ENCODE measurements around the gene ALDH3B1. TPM values are rescaled to one million over a fixed set of nuclear protein-coding genes. Genes with fewer than 3 reads are reported as not detected.

The ALDH3B1 gene
- total RNA-seq, 1 donor from 2014 or later, result 6.5 TPM

DNA sequence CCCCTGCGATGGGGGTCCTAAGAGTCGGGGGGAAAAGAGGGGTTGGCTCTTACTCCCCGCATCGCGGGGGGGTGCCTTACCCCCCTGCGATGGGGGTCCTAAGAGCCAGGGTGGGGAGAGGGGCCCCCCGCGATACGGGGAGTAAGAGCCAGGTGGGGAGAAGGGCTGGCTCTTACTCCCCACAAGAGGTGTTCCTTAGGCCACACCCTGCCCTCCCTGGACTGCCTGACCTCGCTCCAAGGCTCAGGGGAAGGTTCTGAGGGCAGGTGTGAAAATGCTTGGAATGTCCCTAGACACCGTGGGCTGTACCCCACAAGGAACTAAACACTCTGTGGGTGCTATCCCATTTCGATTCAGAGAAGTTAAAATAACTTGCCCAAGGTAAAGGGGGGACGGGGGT is 14.1 kb upstream of the ALDH3B1 start:
- TF ChIP-seq, protein P1, sequence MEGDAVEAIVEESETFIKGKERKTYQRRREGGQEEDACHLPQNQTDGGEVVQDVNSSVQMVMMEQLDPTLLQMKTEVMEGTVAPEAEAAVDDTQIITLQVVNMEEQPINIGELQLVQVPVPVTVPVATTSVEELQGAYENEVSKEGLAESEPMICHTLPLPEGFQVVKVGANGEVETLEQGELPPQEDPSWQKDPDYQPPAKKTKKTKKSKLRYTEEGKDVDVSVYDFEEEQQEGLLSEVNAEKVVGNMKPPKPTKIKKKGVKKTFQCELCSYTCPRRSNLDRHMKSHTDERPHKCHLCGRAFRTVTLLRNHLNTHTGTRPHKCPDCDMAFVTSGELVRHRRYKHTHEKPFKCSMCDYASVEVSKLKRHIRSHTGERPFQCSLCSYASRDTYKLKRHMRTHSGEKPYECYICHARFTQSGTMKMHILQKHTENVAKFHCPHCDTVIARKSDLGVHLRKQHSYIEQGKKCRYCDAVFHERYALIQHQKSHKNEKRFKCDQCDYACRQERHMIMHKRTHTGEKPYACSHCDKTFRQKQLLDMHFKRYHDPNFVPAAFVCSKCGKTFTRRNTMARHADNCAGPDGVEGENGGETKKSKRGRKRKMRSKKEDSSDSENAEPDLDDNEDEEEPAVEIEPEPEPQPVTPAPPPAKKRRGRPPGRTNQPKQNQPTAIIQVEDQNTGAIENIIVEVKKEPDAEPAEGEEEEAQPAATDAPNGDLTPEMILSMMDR (IDR thresholded peaks at IDR 0.05), result no peak
- no peaks in the 10 kb centered on the region for H3K36me3 Mint-ChIP-seq (ENCODE audit: unreplicated experiment)
- no peak overlapping the region for H3K27ac Mint-ChIP-seq (ENCODE audit: unreplicated experiment)
- peaks cover 3% of the 10 kb centered on the region for H3K27me3 Mint-ChIP-seq (ENCODE audit: unreplicated experiment)
- H3K4me3 Mint-ChIP-seq (ENCODE audit: unreplicated experiment), result no peak overlapping the region
- no peak for DNase-seq (ENCODE audit: extremely low spot score, unreplicated experiment)
- no peaks in the 10 kb centered on the region for H3K9me3 Mint-ChIP-seq (ENCODE audit: unreplicated experiment)
- H3K4me1 Mint-ChIP-seq (ENCODE audit: unreplicated experiment), result peaks cover 6% of the 10 kb centered on the region

DNA sequence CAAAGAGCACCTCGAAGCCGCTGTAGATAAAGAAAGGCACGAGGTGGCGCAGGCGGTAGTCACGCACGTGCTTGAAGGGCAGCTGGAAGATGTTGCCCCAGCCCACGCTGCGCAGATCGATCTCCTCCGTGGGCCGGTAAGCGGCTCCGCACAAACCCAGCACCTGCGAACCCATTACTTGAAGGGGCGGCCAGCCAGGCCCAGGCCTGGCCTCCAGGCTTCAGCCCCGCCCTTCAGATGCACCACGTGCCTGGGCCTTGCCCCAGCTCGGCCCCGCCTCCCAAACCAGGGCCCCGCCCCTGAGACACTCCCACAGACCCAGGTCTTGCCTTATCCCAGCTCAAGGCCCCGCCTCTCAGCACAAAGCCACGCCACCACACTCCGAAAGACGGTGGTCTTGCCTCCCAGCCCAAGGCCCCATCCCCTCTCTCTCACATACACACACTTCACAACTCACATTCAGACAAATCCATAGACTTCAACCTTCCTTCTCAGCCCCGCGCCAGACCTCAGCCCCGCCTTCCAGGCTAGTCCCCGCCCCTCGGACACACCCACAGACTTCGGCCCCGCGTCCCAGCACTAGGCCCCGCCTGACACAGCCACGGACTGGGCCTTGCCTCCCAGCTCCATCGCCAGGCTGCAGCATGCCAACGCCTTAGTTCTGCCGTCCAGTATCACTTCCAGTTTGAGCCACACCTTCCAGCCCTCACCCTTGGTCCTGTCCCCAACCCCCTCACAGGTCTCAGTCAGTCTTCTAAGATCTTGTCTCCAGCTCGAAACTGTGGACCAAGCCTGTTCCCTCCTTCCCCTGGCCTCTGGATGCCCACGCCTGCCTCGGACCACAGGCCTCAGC is 13.3 kb upstream of the ALDH3B1 start:
- H3K27me3 Mint-ChIP-seq (ENCODE audit: unreplicated experiment), result peaks cover 2% of the 10 kb centered on the region
- no peak for DNase-seq (ENCODE audit: extremely low spot score, unreplicated experiment)
- H3K9me3 Mint-ChIP-seq (ENCODE audit: unreplicated experiment), result no peaks in the 10 kb centered on the region
- no peaks in the 10 kb centered on the region for H3K36me3 Mint-ChIP-seq (ENCODE audit: unreplicated experiment)
- no peak overlapping the region for H3K27ac Mint-ChIP-seq (ENCODE audit: unreplicated experiment)
- H3K4me1 Mint-ChIP-seq (ENCODE audit: unreplicated experiment), result peaks cover 4% of the 10 kb centered on the region
- TF ChIP-seq, protein P1 (IDR thresholded peaks at IDR 0.05), result no peak
- no peak overlapping the region for H3K4me3 Mint-ChIP-seq (ENCODE audit: unreplicated experiment)

DNA sequence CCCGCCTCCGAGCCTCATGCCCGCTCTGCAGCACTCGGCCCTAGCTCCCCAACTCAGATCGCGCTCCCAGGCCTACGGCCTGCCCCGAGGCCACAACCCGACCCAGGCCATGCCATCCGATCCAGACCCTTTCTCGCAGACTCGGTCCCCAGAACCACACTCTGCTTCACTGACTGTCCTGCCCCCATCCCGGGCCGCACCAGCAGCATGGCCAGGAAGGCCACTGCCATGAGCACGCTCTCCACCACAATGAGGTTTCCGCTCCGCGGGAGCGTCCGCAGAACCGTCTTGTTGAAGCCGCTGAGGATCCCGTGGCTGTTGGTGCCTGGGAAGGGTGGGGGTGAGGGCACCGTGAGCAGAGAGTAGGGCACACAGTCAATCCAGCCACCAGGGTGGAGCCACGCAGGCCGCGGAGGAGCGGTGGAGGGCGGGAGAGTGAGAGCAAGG is 12.6 kb upstream of the ALDH3B1 start:
- no peak for DNase-seq (ENCODE audit: extremely low spot score, unreplicated experiment)
- Mint-ChIP-seq H3K36me3 (ENCODE audit: unreplicated experiment) (no peaks in the 10 kb centered on the region), H3K27me3 (ENCODE audit: unreplicated experiment) (no peaks in the 10 kb centered on the region), H3K4me3 (ENCODE audit: unreplicated experiment) (no peak overlapping the region), H3K9me3 (ENCODE audit: unreplicated experiment) (no peaks in the 10 kb centered on the region), H3K4me1 (ENCODE audit: unreplicated experiment) (peaks cover 5% of the 10 kb centered on the region), H3K27ac (ENCODE audit: unreplicated experiment) (no peak overlapping the region)
- TF ChIP-seq, protein P1 (IDR thresholded peaks at IDR 0.05), result no peak

DNA sequence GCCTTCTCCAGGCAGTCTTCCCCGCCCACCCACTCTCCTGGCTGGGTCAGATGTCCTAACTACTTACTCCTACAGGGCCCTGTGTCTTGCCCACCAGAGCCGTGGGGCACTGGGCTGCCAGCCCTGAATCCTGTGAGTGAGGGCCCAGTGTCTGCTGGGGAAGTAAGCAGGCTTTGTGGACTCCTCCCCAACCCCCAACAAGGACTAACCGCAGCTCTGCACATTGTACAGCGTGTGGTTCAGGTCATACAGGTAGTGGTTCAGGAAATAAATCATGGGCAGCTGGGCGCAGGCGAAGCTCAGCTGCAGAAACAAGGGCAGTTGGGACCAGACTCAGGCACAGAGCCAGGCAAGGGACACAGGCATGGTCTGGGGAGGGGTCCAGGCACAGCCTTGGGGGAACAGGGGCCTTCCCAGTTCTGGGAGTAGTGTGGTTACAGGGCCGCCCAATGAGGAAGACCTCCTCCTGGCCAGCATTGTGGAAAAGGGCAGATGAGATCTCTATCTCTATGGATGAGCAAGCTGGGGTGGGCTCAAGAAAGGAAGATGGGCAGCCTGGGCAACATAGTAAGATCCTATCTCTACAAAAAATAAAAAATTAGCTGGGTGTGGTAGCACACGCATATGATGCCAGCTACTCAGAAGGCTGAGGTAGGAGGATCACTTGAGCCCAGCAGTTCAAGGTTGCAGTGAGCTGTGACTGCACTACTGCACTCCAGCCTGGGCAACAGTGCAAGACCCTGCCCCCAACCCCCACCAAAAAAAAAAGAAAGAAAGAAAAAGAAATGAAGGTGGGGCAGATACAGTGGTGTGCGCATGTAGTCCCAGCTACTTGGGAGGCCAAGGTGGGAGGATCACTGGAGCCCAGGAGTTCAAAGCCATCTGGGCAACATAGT is 11.7 kb upstream of the ALDH3B1 start:
- no peaks in the 10 kb centered on the region for H3K36me3 Mint-ChIP-seq (ENCODE audit: unreplicated experiment)
- no peaks in the 10 kb centered on the region for H3K27me3 Mint-ChIP-seq (ENCODE audit: unreplicated experiment)
- no peak overlapping the region for H3K27ac Mint-ChIP-seq (ENCODE audit: unreplicated experiment)
- DNase-seq (ENCODE audit: extremely low spot score, unreplicated experiment), result no peak
- no peak overlapping the region for H3K4me3 Mint-ChIP-seq (ENCODE audit: unreplicated experiment)
- peaks cover 11% of the 10 kb centered on the region for H3K4me1 Mint-ChIP-seq (ENCODE audit: unreplicated experiment)
- TF ChIP-seq, protein P1 (IDR thresholded peaks at IDR 0.05), result no peak
- H3K9me3 Mint-ChIP-seq (ENCODE audit: unreplicated experiment), result no peaks in the 10 kb centered on the region

DNA sequence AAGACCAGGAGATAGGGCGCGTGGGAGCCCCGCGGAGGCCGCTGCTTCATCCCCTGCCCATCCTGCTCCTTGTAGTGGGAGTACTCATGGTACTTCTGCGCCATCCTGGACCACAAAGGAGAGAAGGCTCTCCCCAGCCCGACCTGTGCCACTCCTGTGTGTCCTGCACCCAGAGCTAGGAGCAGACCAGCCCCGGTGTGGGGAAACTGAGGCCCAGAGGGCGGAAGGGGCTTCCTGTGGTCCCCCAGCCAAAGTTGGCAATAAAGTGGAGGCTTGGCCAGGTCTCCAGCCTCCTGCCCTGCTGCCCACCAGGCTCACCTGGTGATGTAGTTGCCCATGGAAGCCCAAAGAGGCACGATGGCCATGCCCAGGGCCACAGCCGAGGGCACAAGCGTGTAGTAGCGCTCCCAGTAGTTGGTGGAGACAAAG is 10.9 kb upstream of the ALDH3B1 start:
- peaks cover 14% of the 10 kb centered on the region for H3K4me1 Mint-ChIP-seq (ENCODE audit: unreplicated experiment)

More for the DNA sequence above, 10.9 kb upstream of the ALDH3B1 start:
- H3K36me3 Mint-ChIP-seq (ENCODE audit: unreplicated experiment), result no peaks in the 10 kb centered on the region
- DNase-seq (ENCODE audit: extremely low spot score, unreplicated experiment), result no peak
- no peaks in the 10 kb centered on the region for H3K27me3 Mint-ChIP-seq (ENCODE audit: unreplicated experiment)
- H3K4me3 Mint-ChIP-seq (ENCODE audit: unreplicated experiment), result no peak overlapping the region
- H3K9me3 Mint-ChIP-seq (ENCODE audit: unreplicated experiment), result no peaks in the 10 kb centered on the region
- no peak overlapping the region for H3K27ac Mint-ChIP-seq (ENCODE audit: unreplicated experiment)
- TF ChIP-seq, protein P1 (IDR thresholded peaks at IDR 0.05), result no peak

All from osteocyte (in vitro differentiated cells).